B cell (primary cell): ENCODE results near the gene ZC2HC1B.

Source experiments
- EZH2 ChIP-seq: IDR thresholded peaks from 2 replicates; pipeline ENCODE4 v1.6.1; 2012; ENCODE audit warnings: borderline replicate concordance, low read depth, mild to moderate bottlenecking, moderate library complexity, low read length; ENCODE audit not compliant: insufficient read depth, poor library complexity, severe bottlenecking
- TF ChIP-seq, protein P1 (sequence below): fragments of 200-600 bp; IDR thresholded peaks from one replicate; pipeline ENCODE4 v1.8.0; 2022; ENCODE audit warnings: antibody characterized with exemption, mild to moderate bottlenecking

DNA sequence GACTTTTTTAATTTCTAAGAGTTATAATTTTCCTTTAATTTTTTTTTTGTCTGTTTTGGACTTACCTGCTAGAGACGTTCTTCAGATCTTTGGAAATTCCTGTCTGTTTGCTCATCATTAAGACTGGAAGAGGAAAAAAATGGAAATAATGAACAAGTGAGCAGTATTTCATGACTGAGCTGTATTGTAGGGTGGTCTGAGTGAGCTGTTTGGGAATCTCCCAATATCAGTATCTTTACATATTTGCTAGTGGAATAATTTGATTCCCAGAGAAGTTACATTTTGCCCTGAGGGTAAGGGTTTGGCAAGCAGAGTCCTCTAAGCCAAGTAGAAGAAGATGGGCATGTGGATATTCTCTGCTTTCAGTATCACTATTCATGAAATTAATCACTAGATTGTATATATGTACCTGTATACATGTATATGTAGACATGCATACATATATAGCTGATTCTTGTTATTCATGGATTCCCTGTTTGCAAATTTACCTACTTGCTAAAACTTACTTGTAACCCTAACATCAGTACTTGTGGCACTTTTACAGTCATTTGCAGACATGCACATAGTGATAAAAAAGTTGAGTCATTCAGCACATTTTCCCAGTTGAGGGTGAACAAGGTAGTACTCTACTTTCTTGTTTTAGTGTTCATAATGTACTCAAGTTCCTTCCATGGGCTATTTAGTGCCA lies 13.5 kb downstream of the ZC2HC1B start:
- TF ChIP-seq, protein P1, sequence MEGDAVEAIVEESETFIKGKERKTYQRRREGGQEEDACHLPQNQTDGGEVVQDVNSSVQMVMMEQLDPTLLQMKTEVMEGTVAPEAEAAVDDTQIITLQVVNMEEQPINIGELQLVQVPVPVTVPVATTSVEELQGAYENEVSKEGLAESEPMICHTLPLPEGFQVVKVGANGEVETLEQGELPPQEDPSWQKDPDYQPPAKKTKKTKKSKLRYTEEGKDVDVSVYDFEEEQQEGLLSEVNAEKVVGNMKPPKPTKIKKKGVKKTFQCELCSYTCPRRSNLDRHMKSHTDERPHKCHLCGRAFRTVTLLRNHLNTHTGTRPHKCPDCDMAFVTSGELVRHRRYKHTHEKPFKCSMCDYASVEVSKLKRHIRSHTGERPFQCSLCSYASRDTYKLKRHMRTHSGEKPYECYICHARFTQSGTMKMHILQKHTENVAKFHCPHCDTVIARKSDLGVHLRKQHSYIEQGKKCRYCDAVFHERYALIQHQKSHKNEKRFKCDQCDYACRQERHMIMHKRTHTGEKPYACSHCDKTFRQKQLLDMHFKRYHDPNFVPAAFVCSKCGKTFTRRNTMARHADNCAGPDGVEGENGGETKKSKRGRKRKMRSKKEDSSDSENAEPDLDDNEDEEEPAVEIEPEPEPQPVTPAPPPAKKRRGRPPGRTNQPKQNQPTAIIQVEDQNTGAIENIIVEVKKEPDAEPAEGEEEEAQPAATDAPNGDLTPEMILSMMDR, result no peak
- TF ChIP-seq EZH2, result no peak
